Nephron (organoid): Measurements from ENCODE around the gene ABR.

Experiments
- H3K27ac Mint-ChIP-seq, 3 experiments: 2 replicates each; pipeline ENCODE4 v1.8.0; 2020; ENCODE audit warnings: mixed read lengths in 3 of 3, mild to moderate bottlenecking in 2 of 3, moderate library complexity in 1 of 3
- H3K27me3 Mint-ChIP-seq: 2 replicates; pipeline ENCODE4 v1.8.0; 2021; ENCODE audit warnings: low read depth, mild to moderate bottlenecking, moderate library complexity, mixed read lengths
- H3K36me3 Mint-ChIP-seq: 2 replicates; pipeline ENCODE4 v1.8.0; 2020; ENCODE audit warnings: low read depth, mixed read lengths
- H3K4me1 Mint-ChIP-seq: 2 replicates; pipeline ENCODE4 v1.8.0; 2020; ENCODE audit warnings: mixed read lengths
- H3K4me3 Mint-ChIP-seq, 3 experiments: 2 replicates each; pipeline ENCODE4 v1.8.0; 2020; ENCODE audit warnings: mild to moderate bottlenecking in 3 of 3, mixed read lengths in 3 of 3, moderate library complexity in 2 of 3
- H3K9me3 Mint-ChIP-seq: 2 replicates; pipeline ENCODE4 v1.8.0; 2020; ENCODE audit warnings: mixed read lengths
- TF ChIP-seq, protein P1 (sequence below), 3 experiments: fragments of 200-600 bp; sonication (generic); IDR thresholded peaks; one replicate each; pipeline ENCODE4 v1.5.0; 2021; ENCODE audit warnings: antibody characterized with exemption in 3 of 3; ENCODE audit not compliant: unreplicated experiment in 3 of 3

ABR gene

DNA sequence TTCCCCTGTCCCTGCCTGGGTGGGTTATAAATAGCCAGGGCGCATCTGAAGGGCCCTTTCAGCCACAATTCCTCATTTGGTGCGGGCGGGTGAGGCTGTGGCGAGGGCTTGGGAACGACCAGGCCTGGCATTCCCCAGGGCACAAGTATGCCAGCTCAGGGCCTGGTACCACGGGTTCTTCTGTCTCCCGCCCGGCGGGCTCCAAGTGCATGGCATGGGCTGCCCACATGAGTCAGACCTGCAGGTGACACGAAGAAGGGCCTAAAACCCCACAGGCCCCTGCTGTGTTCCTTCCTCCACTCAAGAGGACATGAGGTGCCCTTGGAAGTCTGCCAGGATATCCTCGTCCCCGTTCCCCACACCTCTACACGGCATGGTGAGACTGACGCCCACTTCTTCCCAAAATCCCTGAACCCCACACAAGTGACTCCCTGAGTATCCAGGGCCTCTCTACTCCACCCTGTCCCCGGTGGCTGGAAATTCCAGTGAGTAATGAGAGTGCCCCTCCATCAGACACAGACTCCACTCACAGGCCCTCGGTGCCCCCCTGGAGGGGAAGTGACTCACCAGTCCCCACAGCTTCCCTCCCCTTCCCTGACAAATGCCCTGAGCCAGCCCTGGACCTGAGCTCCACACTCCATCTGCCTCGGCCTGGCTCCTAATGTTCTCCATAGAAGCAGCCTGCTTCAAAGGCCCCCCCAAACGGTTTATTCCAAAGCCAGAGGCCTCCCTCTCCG is 68.8 kb downstream of the ABR start:
- Mint-ChIP-seq H3K4me1 (peaks cover 40% of the 10 kb centered on the region), H3K27me3 (no peaks in the 10 kb centered on the region), H3K9me3 (no peaks in the 10 kb centered on the region), H3K4me3 (peak overlapping the region; percentile 72 to 84 (median 84)), H3K36me3 (no peaks in the 10 kb centered on the region), H3K27ac (peak overlapping the region; percentile 81 to 94 (median 86))
- TF ChIP-seq, protein P1, sequence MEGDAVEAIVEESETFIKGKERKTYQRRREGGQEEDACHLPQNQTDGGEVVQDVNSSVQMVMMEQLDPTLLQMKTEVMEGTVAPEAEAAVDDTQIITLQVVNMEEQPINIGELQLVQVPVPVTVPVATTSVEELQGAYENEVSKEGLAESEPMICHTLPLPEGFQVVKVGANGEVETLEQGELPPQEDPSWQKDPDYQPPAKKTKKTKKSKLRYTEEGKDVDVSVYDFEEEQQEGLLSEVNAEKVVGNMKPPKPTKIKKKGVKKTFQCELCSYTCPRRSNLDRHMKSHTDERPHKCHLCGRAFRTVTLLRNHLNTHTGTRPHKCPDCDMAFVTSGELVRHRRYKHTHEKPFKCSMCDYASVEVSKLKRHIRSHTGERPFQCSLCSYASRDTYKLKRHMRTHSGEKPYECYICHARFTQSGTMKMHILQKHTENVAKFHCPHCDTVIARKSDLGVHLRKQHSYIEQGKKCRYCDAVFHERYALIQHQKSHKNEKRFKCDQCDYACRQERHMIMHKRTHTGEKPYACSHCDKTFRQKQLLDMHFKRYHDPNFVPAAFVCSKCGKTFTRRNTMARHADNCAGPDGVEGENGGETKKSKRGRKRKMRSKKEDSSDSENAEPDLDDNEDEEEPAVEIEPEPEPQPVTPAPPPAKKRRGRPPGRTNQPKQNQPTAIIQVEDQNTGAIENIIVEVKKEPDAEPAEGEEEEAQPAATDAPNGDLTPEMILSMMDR (IDR thresholded peaks at IDR 0.05; ENCODE audit: unreplicated experiment in 3 of 3), result no peak

DNA sequence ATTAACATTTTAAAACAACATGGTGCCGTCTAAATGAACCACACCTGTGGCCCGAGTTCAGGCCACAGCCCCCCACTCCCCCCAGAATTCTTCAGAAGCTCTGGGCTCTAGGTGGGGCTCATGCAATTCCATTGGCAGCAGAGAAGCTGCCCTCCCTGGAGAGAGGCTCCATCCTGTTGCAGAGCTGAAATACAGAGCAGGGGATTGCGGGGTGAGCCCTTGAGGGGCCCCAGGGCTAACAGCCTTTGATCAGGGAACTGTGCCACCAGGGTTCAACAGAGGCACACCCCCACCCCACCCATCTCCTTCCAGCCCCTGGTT is 69.3 kb downstream of the ABR start:
- Mint-ChIP-seq H3K27me3 (no peaks in the 10 kb centered on the region), H3K4me1 (peaks cover 43% of the 10 kb centered on the region), H3K9me3 (no peaks in the 10 kb centered on the region), H3K36me3 (no peaks in the 10 kb centered on the region), H3K4me3 (peak overlapping the region; percentile 80 to 82 (median 81)), H3K27ac (peak overlapping the region; percentile 64 to 94 (median 80))
- TF ChIP-seq, protein P1 (IDR thresholded peaks at IDR 0.05; ENCODE audit: unreplicated experiment in 3 of 3), result no peak

DNA sequence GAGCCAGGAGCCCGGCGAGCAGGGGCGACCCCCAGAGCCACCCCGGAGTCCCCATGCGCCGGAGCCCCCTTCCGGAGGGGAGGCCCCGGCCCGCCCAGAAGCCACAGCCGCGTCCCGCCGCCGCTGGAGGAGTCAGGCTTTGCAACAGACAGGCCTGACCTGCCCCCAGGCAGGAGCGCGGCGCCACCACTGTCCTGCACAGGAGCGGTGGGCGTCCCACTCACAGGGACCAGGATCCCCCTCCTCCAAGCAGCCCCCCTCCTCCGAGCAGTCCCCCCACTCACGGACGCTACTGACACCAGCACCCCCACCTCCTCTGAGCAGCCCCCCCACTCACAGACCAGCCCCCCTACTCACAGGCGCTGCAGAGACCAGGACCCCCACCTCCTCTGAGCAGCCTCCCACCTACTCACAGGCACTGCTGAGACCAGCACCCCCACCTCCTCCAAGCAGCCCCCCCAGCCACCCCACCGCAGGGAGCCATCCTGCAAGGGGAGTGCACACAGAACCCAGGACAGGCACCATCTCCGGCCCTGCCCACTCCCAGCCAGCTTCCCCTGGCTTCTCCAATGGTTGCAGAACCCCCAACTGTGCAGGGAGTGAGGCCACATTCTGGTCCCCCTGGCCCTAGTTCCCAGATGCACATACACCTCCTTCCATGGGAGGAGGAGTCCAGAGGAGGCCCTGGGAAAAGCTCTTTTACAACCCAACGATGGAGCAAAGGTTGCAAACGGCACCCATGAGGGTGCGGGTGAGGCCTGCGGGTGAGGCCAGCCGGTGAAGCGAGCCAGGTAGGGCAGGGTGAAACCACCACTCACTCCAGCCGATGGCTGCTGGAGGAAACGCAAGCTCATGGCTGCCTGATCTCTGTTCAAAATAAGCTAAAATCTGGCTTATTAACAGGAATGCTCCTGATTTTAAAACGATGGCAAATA is 69.9 kb downstream of the ABR start:
- Mint-ChIP-seq H3K9me3 (no peaks in the 10 kb centered on the region), H3K27ac (peak overlapping the region; percentile 64 to 94 (median 80)), H3K36me3 (no peaks in the 10 kb centered on the region)

DNA sequence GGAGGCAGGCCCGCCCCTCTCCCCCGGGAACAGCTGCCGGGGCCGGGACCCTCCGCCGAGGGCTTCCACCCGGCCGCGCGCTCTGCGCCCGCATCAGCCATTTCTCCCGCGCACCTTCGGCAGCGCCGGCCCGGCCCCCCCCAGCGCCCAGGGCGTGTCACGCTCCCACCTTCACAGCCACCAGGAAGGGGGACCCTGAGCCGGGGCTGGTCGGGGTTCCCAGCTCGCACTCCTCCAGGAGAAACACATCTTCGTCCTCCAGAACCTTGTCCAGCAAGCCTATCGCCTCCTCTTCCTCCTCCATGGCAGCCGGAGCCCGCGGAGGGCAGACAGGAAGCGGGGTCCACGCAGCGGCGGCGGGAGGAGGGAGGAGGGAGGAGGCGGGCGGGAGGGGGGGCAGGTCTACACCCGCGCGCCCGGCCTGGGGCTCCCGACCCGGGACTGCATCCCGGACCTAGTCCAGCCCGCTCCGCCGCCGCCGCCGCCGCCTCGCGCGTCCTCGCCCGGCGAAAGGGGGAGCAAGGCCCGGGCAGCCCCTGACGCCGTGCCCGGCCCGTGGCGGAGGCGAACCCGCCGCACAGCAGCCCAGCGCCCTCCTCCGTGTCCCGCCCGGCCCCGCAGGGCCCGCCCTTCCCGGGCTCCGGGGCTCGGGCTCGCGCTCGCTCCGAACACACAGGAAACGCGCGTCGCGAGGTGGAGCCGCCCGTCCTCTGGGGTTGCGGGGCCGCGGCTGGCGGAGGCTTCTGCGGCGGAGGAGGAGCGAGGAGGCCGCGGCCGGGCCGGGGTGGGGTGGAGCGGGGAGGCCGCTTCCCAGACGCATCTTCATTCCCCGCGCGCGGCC is 70.8 kb downstream of the ABR start:
- TF ChIP-seq, protein P1 (IDR thresholded peaks at IDR 0.05; ENCODE audit: unreplicated experiment in 3 of 3), result no peak
- Mint-ChIP-seq H3K4me1 (peaks cover 37% of the 10 kb centered on the region), H3K36me3 (no peaks in the 10 kb centered on the region)

More for the DNA sequence above, 69.9 kb downstream of the ABR start:
- no peaks in the 10 kb centered on the region for H3K27me3 Mint-ChIP-seq
- TF ChIP-seq, protein P1 (IDR thresholded peaks at IDR 0.05; ENCODE audit: unreplicated experiment in 3 of 3), result no peak
- peak overlapping the region; percentile 80 to 82 (median 81) for H3K4me3 Mint-ChIP-seq
- H3K4me1 Mint-ChIP-seq, result peaks cover 37% of the 10 kb centered on the region

DNA sequence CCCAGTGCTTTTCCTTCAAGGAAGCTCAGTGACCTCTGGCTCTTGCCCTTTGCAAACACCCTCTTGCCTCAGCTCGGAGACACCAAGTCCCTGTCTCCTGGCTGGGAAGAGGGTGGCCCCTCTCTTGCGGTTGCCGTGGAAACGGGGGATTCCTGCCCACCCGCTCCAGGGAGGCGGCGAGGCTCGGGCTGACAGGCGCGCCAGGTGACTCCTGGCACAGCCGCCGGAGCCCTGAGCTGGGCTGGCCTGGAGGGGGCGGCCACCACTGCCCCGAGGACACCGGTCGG is 71.4 kb downstream of the ABR start:
- TF ChIP-seq, protein P1 (IDR thresholded peaks at IDR 0.05; ENCODE audit: unreplicated experiment in 3 of 3), result no peak
- peaks cover 37% of the 10 kb centered on the region for H3K4me1 Mint-ChIP-seq
- peak overlapping the region; percentile 74 to 83 (median 82) for H3K4me3 Mint-ChIP-seq
- H3K27ac Mint-ChIP-seq, result no peak overlapping the region
- H3K27me3 Mint-ChIP-seq, result no peaks in the 10 kb centered on the region
- peaks cover 4% of the 10 kb centered on the region for H3K36me3 Mint-ChIP-seq
- H3K9me3 Mint-ChIP-seq, result no peaks in the 10 kb centered on the region

More for the DNA sequence above, 70.8 kb downstream of the ABR start:
- Mint-ChIP-seq H3K27me3 (no peaks in the 10 kb centered on the region), H3K27ac (no peak overlapping the region), H3K4me3 (peak overlapping the region; percentile 81 to 82 (median 82)), H3K9me3 (no peaks in the 10 kb centered on the region)
